Amniotic stem cell (primary cell): Measurements from ENCODE around the gene FLNB.
A peak's percentile ranks its signal among the peaks of the same experiment; 100 is the strongest.
"Not testable (repeated sequence)": the region's sequence is repeated elsewhere in the genome, so short reads cannot be mapped to it uniquely, and the experiment has no call there.

Experiments used
- DNase-seq: peaks from one replicate; lab custom pipeline; 2025; lab: John Stamatoyannopoulos, UW

FLNB gene

DNA sequence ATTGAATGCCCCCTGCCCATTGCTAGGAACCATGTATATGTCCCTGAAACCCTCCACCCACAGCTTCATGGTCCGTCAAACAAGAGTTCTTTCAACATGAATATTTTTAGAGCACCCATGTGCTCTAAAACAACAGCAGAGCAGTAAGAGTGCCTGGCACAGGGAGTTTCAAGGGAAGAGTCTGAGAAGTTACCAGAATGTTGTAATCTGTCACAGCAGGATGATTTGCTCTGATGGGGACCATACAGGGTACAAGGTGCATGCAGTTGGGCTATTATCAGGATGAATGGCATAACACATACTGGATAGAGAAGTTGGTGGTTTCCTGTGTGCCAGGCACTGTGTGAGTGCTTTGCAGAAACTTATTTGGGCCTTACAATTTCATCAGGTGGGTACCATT lies 27.8 kb upstream of the FLNB start:
- DNase-seq: no peak

DNA sequence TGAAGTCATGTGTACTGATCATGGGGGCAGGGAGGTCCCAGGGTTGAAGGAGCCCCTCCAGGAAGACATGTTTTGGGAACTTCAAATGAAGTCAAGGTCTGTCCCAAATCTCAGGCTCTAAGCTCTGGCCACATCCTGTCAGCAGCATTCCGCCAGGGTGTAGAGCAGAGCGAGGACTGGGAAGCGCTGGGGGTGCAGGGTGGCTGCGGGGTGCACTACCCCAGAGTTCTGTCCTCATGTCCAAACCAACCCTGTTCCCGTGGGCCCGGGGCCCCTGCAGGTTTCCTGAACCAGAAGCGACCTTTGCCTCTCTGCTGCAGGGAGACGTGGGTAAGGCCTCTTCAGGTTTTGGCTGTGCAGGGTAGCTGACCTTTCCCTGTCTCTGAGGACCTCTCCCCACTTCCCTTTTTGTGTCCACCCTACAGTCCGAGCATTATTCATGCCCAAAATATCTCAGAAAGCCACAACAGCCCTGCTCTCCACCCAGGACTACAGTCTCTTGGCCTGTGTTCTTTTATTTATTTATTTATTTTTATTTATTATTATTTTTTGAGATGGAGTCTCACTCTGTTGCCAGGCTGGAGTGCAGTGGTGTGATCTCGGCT lies 26.6 kb upstream of the FLNB start:
- no peak for DNase-seq

DNA sequence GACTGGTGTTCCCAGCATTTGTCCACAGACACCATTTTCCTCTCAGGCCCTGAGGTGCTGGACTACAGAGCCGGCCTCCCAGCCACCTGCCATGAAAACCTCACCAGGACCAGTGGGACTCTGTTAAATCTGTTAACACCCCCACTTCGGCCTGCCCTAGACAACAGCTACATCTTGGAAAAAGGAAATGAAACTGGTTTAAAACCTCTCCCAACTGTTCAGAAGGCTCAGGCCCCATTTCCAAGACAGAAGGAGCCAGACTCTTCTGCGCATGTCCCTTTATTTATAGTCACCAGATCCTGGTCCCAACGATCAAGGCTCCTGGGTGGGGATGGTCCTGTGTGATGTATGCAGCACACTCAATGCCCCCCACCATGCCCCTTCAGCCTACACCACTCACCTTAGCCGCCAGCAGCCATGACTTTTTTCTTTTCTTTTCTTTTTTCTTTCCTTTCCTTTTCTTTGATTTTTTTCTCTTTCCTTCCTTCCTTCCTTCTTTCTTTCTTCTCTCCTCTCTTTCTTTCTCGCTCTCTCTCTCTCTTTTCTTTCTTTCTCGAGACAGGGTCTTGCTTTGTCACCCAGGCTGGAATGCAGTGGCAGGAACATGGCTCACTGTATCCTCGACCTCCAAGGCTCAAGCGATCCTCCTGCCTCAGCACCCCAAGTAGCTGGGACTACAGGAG lies 25.5 kb upstream of the FLNB start:
- DNase-seq: no peak

DNA sequence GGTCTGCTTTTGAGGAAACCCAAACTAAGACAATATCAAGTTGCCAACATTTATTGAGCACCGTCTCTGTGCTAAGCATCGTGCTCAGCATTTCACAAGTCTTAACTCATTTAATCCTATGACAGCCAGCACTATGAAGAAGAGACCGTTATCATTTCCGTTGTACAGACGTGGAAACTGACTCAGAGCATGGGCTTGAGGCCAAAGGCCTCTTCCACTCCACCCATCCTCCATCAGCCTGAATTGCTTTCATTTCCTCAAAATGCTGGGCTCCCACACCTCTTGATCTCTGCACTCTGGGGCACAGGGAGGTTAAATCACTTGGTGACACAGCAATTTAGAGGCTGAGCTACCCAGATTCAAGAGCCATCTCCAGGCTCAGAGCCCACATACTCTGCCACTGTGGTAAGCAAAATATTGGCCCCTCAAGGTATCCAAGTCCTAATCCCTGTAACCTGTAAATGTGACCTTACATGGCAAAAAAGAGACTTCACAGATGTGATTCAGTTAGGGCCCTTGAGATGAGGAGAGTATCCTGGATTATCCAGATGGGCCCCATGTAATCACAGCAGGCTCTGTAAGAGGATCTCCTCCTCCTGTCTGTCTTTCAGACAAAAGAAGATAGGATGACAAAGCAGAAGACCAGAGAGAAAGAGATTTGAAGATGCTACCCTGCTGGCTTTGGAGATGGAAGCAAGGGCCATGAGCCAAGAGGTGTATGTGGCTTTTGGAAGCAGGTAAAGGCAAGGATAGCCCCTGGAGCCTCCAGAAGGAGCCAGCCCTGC lies 24.3 kb upstream of the FLNB start:
- DNase-seq: peak; percentile 61

DNA sequence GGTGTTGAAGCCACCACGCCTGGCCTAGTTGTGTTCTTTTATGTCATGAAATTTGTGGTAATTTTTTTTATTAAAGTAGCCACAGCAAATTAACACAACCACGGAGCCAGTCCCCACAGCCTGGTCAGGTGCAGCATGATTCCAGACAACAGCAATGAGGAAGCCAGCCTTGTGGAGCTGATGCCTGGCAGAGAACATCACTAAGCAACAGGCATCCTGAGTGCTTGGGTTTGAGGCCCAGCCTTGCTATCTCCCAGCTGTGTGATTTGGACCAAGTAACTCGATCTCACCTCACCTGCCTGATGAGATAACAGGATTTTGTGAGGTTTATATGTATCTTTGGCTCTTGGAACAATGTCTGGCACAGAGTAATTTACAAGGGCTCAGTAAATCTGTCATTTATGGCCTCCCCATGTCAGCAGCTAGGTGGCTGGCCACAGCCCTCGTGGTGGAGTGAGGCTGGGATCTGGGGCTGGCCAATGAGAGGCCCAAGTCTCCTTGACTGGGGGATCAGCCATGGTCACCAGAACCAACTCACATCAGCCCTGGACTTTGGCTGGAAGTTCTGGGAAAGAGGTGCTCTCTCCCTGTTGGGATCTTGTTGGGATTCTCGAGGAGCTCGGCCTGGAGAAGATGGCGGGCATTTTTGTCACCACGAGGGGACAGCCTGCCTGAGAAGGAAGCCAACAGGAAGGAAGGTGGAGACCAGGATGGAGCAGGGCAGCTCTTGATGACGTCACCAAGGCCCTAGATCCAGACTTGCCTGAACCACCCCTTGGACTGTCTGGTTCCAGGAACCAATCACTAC lies 22.8 kb upstream of the FLNB start:
- DNase-seq: no peak

DNA sequence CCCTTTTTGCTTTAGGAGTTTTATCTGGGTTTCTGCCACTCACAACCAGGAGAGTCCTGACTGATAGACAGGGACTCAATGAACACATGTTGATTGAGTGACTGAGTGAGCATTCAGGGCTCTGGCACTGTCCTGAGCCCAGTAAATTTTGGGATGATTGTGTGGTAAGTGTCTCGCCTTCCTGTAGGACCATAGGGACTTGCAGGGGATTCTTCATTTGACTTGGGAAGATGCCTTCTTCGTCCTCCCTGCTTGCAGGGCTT lies 22.3 kb upstream of the FLNB start:
- DNase-seq: no peak

DNA sequence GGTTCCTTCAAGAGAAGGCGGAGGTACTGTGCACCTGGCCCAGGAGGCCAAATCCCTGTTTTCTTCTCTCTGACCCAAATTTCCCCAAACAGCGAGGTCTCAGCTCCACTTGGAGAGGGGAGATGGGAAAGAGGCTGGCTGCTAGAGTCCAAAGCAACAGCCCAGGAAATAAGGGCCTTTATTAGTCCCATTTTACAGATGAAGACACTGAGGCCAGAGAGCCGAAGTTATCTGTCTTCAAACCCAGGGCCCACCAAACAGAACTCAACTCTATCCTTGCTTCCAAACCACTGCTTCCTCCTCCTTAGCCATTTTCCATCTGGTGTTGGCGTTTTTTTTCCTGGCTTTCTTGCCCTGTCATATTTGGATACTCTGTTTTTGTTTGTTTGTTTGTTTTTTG lies 22.0 kb upstream of the FLNB start:
- DNase-seq: no peak

DNA sequence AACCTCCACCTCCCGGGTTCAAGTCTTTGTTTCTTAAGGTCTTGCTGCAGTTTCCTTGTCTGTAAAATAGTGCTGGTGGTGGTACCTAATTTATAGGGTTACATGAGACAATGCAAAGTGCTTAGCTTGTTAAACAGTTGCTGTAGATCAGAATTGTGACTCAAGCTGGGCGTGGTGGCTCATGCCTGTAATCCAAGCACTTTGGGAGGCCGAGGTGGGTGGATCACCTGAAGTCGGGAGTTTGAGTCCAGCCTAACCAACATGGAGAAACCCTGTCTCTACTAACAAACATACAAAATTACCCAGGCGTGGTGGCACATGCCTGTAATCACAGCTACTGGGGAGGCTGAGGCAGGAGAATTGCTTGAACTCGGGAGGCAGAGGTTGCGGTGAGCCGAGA lies 19.0 kb upstream of the FLNB start:
- DNase-seq: not testable (repeated sequence)

DNA sequence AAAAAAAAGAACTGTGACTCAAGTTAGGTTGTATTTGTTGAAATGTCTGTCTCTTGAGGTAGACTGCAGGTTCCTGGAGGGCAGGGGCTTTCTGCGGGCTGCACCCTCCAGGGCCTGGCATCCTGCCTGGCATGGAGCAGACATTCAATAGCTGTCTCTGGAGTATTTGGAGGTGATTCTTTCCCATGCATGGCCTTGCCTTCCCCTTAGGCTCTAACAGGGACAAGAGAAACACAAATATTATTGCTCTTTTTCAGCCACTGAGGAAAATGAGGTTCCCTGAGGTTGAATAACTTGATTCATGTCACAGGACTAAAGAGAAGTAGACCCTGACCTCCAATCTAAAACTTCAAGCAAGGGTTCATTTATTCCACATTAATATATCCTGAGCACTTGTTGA lies 18.6 kb upstream of the FLNB start:
- DNase-seq: no peak

DNA sequence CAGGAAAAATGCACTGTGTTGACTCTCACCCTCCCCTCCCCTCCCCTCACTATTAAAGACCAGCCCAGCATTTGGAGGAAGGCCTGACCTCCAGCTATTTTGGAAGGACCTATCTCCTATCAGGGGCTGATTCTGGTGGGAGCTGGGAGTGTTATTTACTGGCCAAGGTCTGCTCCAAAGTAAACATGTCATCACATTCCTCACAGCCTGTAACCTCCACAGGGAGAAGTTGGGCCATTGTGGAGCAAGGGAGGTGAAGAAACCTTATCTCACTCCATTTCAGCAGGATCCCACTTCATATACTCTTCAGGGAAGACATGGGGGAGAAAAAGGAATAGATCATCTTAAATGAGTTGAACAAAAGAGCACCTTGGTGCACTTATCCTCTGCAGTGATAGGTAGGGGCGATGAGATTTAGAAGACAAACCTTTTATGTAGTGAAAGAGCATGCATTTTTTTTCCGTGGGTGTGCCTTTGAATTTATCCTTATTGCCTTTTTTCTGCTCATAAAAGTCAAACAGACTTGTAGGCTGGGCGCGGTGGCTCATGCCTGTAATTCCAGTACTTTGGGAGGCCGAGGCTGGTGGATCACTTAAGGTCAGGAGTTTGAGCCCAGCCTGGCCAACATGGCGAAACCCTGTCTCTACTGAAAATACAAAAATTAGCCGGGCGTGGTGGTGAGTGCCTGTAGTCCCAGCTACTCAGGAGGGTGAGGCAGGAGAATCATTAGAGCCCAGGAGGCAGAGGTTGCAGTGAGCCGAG lies 15.6 kb upstream of the FLNB start:
- DNase-seq: no peak

DNA sequence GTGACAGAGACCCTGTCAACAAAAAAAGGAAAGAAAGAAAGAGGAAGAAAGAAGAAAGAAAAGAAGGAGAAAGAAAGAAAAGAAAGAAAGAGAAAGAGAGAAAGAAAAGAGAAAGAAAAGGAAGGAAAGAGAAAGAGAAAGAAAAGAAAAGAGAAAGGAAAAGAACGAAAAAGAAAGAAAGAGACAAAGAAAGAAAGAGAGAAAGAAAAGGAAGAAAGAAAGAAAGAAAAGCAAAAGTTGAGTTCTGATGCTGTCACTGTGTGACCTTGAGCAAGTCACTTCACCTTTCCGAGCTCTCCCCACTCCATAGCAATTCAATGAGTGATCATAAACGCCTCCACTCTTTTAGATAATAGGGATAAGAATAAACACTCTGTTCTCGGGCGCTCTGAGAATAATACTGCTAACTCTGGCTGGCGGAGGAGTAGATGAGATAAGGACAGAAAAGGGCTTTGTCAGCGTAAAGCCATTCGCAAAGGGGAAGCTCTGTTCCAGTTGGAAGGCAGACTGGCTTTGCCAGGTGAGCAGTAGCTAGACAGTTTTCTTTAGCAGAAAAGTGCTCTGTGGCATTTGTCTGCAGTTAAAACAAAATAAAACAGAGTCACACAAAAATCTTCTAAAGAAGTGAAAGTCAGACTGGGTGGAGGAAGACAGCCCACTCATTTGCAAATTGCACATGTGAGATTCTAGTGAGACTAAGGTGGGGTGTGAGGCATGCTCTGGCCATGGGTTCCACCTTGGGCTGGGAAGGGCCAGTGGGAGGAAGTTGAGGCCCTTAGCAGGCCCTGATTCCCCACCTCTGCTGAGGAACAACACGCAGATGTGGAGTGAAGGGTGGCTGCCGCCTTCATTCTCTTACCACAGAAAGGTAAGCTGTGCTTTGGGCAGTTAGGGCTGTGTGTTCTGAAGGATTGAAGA lies 9.6 kb upstream of the FLNB start:
- no peak for DNase-seq

DNA sequence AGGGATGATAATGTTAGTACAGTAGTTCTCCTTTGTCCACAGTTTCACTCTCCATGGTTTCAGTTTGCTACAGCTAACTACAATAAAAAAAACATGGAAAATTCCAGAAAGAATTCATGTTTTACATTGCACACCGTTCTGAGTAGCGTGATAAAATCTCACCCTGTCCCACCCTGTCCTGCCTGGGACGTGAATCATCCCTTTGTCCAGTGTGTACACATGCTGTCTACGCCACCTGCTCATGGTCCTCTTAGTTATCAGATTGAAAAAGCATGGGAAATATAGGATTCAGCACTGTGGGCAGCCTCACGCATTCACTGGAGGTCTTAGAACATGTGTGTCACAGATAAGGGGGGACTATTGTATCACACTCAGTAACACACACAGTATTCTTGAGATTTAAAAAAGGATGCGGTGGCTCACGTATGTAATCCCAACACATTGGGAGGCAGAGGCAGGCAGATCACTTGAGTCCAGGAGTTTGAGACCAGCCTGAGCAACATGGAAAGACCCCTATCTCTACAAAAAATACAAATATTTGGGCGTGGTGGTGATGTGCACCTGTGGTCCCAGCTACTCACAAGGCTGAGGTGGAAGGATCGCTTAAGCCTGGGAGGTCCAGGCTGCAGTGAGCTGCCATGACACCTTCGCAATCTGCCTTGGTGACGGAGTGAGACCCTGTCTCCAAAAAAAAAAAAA lies 8.7 kb upstream of the FLNB start:
- no peak for DNase-seq

DNA sequence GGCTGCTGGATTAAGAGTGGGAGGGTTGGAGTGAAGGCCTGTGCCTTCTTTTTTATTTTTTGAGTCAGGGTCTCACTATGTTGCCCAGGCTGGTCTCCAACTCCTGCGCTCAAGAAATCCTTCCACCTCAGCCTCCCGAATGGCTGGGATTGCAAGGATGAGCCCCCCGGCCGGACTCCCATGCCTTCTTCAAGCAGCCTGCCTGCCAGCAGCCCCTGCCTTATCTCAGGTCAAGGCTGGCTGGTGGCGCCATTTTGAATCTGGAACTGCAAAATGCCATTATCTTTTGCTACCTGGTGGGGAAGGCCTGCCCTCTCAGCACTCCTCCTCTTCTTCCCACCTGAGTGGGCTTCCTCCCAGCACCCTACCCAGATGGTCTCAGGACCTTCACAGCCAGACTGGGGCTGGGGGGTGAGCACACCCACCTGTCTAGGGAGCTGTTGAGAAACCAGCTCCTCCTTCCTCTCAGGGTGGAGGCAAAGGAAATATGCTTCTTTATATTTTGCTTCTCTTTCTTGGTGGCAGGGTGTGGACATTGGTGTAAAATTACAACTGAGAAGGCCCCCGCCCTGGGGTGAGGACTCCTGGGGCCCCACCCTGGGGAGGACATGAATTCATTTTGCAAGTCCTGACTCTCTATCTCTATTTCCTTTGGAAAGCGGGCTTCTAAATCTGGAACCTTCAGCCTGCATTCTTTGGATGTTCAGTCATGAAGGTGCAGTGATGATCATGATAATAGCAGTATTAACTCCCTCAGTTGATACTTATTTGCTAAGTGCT lies 7.7 kb upstream of the FLNB start:
- no peak for DNase-seq

DNA sequence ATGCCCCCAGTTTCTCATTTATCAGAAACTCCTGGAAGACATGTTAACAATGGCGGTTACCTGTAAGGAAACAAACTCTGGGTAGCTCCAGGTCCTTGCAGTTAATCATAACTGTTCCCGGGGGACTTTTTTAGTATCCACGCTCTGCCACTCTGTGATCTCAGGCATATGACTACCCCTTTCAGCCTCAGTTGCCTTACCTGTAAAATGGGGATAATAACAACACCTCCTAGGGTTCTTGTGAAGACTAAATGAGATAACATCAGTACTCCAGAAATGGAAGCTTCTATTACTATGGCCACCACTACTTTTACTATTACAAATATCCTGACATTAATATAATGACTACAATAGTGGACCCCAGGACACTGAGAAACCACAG lies 7.1 kb upstream of the FLNB start:
- DNase-seq: no peak

DNA sequence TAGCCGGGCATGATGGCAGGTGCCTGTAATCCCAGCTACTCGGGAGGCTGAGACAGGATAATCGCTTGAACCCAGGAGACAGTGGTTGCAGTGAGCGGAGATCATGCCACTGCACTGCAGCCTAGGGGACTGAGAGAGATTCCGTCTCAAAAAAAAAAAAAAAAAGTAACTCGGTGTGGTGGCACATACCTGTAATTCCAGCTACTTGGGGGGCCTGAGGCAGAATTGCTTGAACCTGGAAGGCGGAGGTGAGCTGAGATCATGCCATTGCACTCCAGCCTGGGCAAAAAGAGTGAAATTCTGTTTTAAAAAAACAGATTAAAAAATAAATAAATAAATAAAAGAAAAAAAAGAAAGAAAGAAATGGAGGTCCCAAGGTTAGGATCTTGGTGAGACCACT lies 6.2 kb upstream of the FLNB start:
- no peak for DNase-seq

DNA sequence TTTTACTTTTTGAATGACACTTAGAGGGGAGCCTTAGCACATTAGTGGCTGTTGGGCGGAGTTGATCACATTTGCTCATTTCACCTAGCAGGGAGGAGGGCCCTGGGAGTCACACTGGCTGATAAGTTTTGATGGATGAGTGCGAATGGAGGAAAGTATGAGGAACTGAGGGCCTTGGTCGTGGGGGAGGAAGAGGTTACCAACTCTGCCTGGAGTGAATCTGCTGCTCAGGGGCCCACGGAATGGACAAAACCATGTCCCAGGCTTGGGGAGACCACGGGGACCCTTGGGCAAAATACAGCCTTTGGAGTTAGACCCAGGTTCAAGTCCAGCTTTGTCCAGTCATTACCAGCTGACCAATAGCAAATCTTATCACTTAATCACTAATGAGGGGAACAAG lies 5.1 kb upstream of the FLNB start:
- DNase-seq: no peak

DNA sequence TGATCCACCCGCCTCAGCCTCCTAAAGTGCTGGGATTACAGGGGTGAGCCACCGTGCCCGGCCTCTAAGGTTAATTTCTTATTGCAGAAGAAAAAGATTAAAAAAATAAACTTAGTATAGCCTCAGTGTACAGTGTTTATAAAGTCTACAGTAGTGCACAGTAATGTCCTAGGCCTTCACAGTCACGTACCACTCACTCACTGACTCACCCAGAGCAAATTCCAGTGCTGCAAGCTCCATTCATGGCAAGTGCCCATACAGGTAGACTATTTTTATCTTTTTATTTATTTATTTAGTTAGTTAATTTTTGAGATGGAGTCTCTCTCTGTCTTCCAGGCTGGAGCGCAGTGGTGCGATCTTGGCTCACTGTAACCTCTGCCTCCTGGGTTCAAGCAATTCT lies 3.2 kb upstream of the FLNB start:
- DNase-seq: no peak

DNA sequence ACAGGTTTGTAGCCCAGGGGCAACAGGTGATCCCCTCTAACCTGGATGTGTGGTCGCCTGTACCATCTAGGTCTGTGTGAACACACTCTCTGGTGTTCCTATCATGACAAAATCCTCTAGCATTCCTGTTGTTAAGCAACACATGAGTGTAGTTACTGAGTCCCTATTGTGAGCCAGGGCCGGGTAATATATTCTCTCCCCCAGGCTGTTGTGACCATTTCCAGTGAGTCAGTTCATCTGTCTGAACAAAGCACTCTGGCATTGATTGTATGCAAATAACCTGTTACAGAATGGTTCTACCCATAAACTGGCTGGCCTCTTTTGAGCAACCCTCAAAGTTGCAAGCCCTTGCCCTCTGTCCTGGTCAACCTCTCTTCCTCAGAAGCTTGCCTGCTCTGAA lies 2.6 kb upstream of the FLNB start:
- no peak for DNase-seq

DNA sequence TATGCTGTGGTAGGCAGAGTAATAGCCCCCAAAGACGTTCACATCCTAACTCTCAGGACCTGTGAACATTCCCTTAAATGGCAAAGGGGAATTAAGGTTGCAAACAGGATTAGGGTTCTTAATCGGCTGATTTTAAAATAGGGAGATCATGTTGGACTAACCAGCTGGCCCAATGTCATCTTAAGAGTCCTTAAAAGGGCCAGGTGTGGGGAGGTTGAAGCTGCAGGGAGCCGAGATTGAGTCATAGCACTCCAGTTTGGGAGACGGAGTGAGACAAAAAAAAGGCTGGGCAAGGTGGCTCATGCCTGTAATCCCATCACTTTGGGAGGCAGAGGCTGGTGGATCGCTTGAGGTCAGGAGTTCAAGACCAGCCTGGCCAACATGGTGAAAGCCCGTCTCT lies 1.6 kb upstream of the FLNB start:
- no peak for DNase-seq
